ENCODE results near the gene CMTM1. TPM values are rescaled to one million over a fixed set of nuclear protein-coding genes. Genes with fewer than 3 reads are reported as not detected.
A peak's percentile ranks its signal among the peaks of the same experiment; 100 is the strongest.
"Not testable (repeated sequence)": the region's sequence is repeated elsewhere in the genome, so short reads cannot be mapped to it uniquely, and the experiment has no call there.

CMTM1 gene
- total RNA-seq, 1 experiment from 2014 or later = 2.6 TPM

DNA sequence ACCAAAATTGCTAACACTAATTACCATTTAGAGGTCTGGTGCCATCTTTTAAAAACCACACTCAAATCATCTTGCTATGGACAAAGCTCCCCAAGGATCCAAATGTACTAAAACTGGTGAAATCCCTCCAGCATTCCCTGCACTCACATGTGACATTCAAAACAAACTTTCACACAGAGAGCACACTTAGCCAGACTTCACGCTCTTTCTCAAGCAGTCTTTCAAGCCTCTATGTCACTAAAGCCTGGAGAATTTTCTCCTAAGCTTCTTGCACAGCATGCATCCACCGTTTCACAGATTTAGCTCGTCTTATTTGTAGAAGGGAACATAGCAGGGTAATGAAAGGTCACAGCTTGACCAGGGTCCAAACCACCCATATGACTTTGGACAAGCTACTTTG is 57.5 kb downstream of the CMTM1 start:
- no peaks in the 10 kb centered on the region for H3K23me2 ChIP-seq (ENCODE audit: insufficient read length, low read depth, low read length, poor library complexity, severe bottlenecking)
- H3K79me2 ChIP-seq (ENCODE audit: insufficient read depth, low read length) = no peaks in the 10 kb centered on the region
- no peak overlapping the region for H3K14ac ChIP-seq (ENCODE audit: insufficient read depth, low read length)
- no peaks in the 10 kb centered on the region for H4K20me1 ChIP-seq (ENCODE audit: control insufficient read depth, insufficient read depth, insufficient read length)
- Mint-ChIP-seq H3K9me3 (no peaks in the 10 kb centered on the region), H3K27ac (peak overlapping the region in 1 of 3 experiments; percentile 11; a peak in 2 of 7 replicates), H3K4me3 (no peak overlapping the region), H3K4me1 (peaks cover 17 to 19% of the 10 kb centered on the region in 2 experiments), H3K36me3 (ENCODE audit: insufficient read depth in 1 of 3, low read depth in 3 of 3) (peaks cover 15 to 43% (median 43%) of the 10 kb centered on the region in 3 experiments; a peak in 6 of 7 replicates), H3K27me3 (ENCODE audit: low read depth) (no peaks in the 10 kb centered on the region)
- H3K4me1 ChIP-seq (ENCODE audit: insufficient read depth, low read length) = no peaks in the 10 kb centered on the region
- no CpG with 5 or more reads among the region's 3 CpGs for WGBS (ENCODE audit: extremely low coverage, insufficient read length, low lambda C conversion rate)
- no peak overlapping the region for H2AK5ac ChIP-seq (ENCODE audit: insufficient read length, low read length)
- no peak overlapping the region for H4K5ac ChIP-seq (ENCODE audit: insufficient read length, low read depth, low read length)
- H2BK15ac ChIP-seq (ENCODE audit: low read depth, low read length) = no peak overlapping the region
- H4K8ac ChIP-seq (replicated peaks; ENCODE audit: insufficient read length, low read depth, low read length) = no peak overlapping the region
- H3T11ph ChIP-seq (ENCODE audit: low read length) = no peak overlapping the region
- DNase-seq = no peak
- no peak overlapping the region for H3K9ac ChIP-seq (ENCODE audit: extremely low read depth, insufficient read length, low read length)
- no peak overlapping the region for H2BK12ac ChIP-seq (ENCODE audit: insufficient read length, low read depth, low read length)
- H2BK120ac ChIP-seq (ENCODE audit: low read depth, low read length, poor library complexity, severe bottlenecking) = no peak overlapping the region
- no peak overlapping the region for H3K27ac ChIP-seq (ENCODE audit: insufficient read length, low read depth, low read length)
- no peak overlapping the region for H3K56ac ChIP-seq (ENCODE audit: insufficient read length, low read depth, low read length)
- H2BK5ac ChIP-seq (ENCODE audit: insufficient read length, low read length) = no peak overlapping the region
- H2BK20ac ChIP-seq (ENCODE audit: low read depth, low read length, poor library complexity, severe bottlenecking) = no peak overlapping the region
- H3K4ac ChIP-seq (ENCODE audit: low read depth, low read length) = no peak overlapping the region
- no peak overlapping the region for H4K91ac ChIP-seq (ENCODE audit: insufficient read length, low read depth, low read length)
- no peak overlapping the region for H3K23ac ChIP-seq (ENCODE audit: insufficient read length, low read depth, low read length)
- H3K9me3 ChIP-seq (ENCODE audit: control insufficient read depth, low read depth, low read length) = no peaks in the 10 kb centered on the region
- H3K18ac ChIP-seq (ENCODE audit: insufficient read length, low read depth, low read length) = no peak overlapping the region
- TF ChIP-seq, protein P1, sequence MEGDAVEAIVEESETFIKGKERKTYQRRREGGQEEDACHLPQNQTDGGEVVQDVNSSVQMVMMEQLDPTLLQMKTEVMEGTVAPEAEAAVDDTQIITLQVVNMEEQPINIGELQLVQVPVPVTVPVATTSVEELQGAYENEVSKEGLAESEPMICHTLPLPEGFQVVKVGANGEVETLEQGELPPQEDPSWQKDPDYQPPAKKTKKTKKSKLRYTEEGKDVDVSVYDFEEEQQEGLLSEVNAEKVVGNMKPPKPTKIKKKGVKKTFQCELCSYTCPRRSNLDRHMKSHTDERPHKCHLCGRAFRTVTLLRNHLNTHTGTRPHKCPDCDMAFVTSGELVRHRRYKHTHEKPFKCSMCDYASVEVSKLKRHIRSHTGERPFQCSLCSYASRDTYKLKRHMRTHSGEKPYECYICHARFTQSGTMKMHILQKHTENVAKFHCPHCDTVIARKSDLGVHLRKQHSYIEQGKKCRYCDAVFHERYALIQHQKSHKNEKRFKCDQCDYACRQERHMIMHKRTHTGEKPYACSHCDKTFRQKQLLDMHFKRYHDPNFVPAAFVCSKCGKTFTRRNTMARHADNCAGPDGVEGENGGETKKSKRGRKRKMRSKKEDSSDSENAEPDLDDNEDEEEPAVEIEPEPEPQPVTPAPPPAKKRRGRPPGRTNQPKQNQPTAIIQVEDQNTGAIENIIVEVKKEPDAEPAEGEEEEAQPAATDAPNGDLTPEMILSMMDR (conservative IDR thresholded peaks at IDR 0.05) = no peak
- H3K27me3 ChIP-seq (ENCODE audit: insufficient read depth, low read length) = no peaks in the 10 kb centered on the region
- no peak overlapping the region for H2AFZ ChIP-seq (ENCODE audit: low read length)
- no peak overlapping the region for H3K4me2 ChIP-seq (ENCODE audit: insufficient read depth, insufficient read length, low read length)
- no peaks in the 10 kb centered on the region for H3K79me1 ChIP-seq (ENCODE audit: insufficient read depth, low read depth, low read length, poor library complexity, severe bottlenecking)

DNA sequence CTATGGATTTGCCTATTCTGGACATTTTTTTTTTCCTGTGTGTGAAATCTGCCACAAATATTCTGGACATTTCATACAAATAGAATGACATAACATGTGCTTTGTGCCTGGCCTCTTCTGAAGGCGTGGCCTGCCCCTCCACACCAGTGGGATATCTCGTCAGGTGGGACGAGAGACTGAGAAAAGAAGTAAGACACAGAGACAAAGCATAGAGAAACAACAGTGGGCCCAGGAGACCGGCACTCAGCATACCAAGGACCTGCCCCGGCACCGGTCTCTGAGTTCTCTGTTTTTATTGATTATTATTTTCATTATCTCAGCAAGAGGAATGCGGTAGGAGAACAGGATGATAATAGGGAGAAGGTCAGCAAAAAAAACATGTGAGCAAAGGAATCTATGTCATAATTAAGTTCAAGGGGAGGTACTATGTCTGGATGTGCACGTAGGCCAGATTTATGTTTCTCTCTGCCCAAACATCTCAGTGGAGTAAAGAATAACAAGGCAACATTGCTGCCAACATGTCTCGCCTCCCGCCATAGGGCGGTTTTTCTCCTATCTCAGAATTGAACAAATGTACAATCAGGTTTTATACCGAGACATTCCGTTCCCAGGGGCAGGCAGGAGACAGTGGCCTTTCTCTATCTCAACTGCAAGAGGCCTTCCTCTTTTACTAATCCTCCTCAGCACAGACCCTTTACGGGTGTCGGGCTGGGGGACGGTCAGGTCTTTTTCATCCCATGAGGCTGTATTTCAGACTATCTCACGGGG is 61.6 kb downstream of the CMTM1 start:
- not testable (repeated sequence) for H3K4me2 ChIP-seq (ENCODE audit: insufficient read depth, insufficient read length, low read length); DNase-seq; H2BK20ac ChIP-seq (ENCODE audit: low read depth, low read length, poor library complexity, severe bottlenecking); H3K27ac ChIP-seq (ENCODE audit: insufficient read length, low read depth, low read length); H3K79me2 ChIP-seq (ENCODE audit: insufficient read depth, low read length); H3K23me2 ChIP-seq (ENCODE audit: insufficient read length, low read depth, low read length, poor library complexity, severe bottlenecking); H3K9me3 Mint-ChIP-seq; H3K79me1 ChIP-seq (ENCODE audit: insufficient read depth, low read depth, low read length, poor library complexity, severe bottlenecking); H4K20me1 ChIP-seq (ENCODE audit: control insufficient read depth, insufficient read depth, insufficient read length); H4K91ac ChIP-seq (ENCODE audit: insufficient read length, low read depth, low read length); H3K23ac ChIP-seq (ENCODE audit: insufficient read length, low read depth, low read length); H3K9me3 ChIP-seq (ENCODE audit: control insufficient read depth, low read depth, low read length); H2BK12ac ChIP-seq (ENCODE audit: insufficient read length, low read depth, low read length); H3K18ac ChIP-seq (ENCODE audit: insufficient read length, low read depth, low read length); H2BK15ac ChIP-seq (ENCODE audit: low read depth, low read length); H3K9ac ChIP-seq (ENCODE audit: extremely low read depth, insufficient read length, low read length); H3K4me1 ChIP-seq (ENCODE audit: insufficient read depth, low read length); H3K14ac ChIP-seq (ENCODE audit: insufficient read depth, low read length); H2BK5ac ChIP-seq (ENCODE audit: insufficient read length, low read length); H2AK5ac ChIP-seq (ENCODE audit: insufficient read length, low read length); H3T11ph ChIP-seq (ENCODE audit: low read length); H3K4ac ChIP-seq (ENCODE audit: low read depth, low read length); H2BK120ac ChIP-seq (ENCODE audit: low read depth, low read length, poor library complexity, severe bottlenecking); H3K27me3 ChIP-seq (ENCODE audit: insufficient read depth, low read length); H2AFZ ChIP-seq (ENCODE audit: low read length); H3K4me3 Mint-ChIP-seq; H3K56ac ChIP-seq (ENCODE audit: insufficient read length, low read depth, low read length); H3K27me3 Mint-ChIP-seq (ENCODE audit: low read depth); H4K8ac ChIP-seq (replicated peaks; ENCODE audit: insufficient read length, low read depth, low read length); H4K5ac ChIP-seq (ENCODE audit: insufficient read length, low read depth, low read length)
- Mint-ChIP-seq H3K4me1 (peaks cover 11 to 17% of the 10 kb centered on the region in 2 experiments), H3K36me3 (ENCODE audit: insufficient read depth in 1 of 3, low read depth in 3 of 3) (peaks cover 14 to 37% (median 35%) of the 10 kb centered on the region in 3 experiments), H3K27ac (peak overlapping the region in 1 of 3 experiments; percentile 49; a peak in 1 of 7 replicates)
- no CpG with 5 or more reads among the region's 17 CpGs for whole genome bisulfite sequencing (ENCODE audit: extremely low coverage, insufficient read length, low lambda C conversion rate)

Data from H9 (cell line).